Glutamatergic neuron (in vitro differentiated cells): ENCODE data around the gene NHERF1. TPM values are rescaled to one million over a fixed set of nuclear protein-coding genes. Genes with fewer than 3 reads are reported as not detected.

Experiments
- DNase-seq: peaks from one replicate; pipeline ENCODE4 v3.0.0; 2022
- H3K27ac Mint-ChIP-seq: one replicate; pipeline ENCODE4 v1.8.0; 2020; ENCODE audit warnings: mild to moderate bottlenecking, mixed read lengths, inconsistent platforms; ENCODE audit not compliant: unreplicated experiment
- H3K27me3 Mint-ChIP-seq: one replicate; pipeline ENCODE4 v1.8.0; 2020; ENCODE audit warnings: mild to moderate bottlenecking, moderate library complexity, mixed read lengths, inconsistent platforms; ENCODE audit not compliant: unreplicated experiment
- H3K36me3 Mint-ChIP-seq: one replicate; pipeline ENCODE4 v1.8.0; 2020; ENCODE audit warnings: mild to moderate bottlenecking, mixed read lengths, inconsistent platforms; ENCODE audit not compliant: unreplicated experiment
- H3K4me1 Mint-ChIP-seq: one replicate; pipeline ENCODE4 v1.8.0; 2020; ENCODE audit warnings: mild to moderate bottlenecking, low read depth, mixed read lengths, inconsistent platforms; ENCODE audit not compliant: unreplicated experiment
- H3K4me3 Mint-ChIP-seq: one replicate; pipeline ENCODE4 v1.8.0; 2020; ENCODE audit warnings: mild to moderate bottlenecking, mixed read lengths, inconsistent platforms; ENCODE audit not compliant: unreplicated experiment
- H3K9me3 Mint-ChIP-seq: one replicate; pipeline ENCODE4 v1.8.0; 2020; ENCODE audit warnings: mild to moderate bottlenecking, moderate library complexity, mixed read lengths, inconsistent platforms; ENCODE audit not compliant: unreplicated experiment
- total RNA-seq: library from RNA; stranded (reverse); fragmentation: NEBNext Ultra II Directional; extraction: Animal tissue kit (Norgen Biotek cat#: 25700); gene quantifications from one replicate; pipeline ENCODE4 v1.2.1, GENCODE V29; 2021; ENCODE audit not compliant: unreplicated experiment
- TF ChIP-seq, protein P1 (sequence below): fragments of 200-600 bp; sonication (generic); IDR thresholded peaks from one replicate; pipeline ENCODE4 v1.5.0; 2021; ENCODE audit not compliant: partially characterized antibody, unreplicated experiment

Gene NHERF1
- total RNA-seq, 1 donor from 2014 or later: 26.9 TPM

DNA sequence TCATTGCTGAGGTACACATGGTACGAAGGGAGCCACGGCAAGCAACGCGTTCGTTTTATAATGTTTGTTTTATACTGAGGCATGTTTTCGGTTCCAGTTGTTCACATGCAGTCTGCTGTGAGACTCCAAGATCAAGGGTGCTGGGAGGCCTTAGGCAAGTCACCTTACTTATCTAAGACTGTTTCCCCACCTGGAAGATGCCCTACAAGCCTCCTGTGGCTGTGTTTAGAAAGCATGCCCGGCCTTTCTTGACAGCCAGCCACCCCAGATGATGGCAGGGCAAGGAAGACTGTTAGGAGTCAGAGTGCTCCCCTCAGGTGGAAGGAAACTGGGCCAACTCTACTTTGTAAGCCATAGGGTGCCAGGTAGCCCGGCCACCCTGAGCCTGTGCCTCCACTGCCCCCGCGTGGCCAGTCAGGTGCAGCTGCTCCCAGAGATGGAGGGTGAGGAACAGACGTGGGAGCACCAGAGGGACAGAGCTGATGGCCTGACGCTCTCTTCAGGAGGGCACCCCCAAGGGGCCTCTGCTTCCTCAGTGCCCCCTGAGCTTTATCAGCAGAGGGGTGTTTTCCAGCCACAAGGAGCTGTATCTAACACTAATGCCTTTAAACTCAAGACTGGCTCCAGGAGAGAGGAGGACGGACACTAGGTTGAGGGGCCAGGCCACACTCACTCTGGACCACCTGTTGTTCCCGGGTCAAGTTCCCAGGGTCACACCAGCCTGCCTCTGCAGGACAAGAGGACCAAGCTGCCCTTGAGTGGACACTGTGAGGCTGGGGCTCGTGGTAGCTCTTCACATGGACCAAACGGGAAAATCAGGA lies 22.3 kb downstream of the NHERF1 start:
- peak; percentile 69 for DNase-seq
- H3K36me3 Mint-ChIP-seq: no peaks in the 10 kb centered on the region
- no peak overlapping the region for H3K4me3 Mint-ChIP-seq
- no peak overlapping the region for H3K27ac Mint-ChIP-seq
- peaks cover 5% of the 10 kb centered on the region for H3K27me3 Mint-ChIP-seq
- peaks cover 3% of the 10 kb centered on the region for H3K9me3 Mint-ChIP-seq
- TF ChIP-seq, protein P1, sequence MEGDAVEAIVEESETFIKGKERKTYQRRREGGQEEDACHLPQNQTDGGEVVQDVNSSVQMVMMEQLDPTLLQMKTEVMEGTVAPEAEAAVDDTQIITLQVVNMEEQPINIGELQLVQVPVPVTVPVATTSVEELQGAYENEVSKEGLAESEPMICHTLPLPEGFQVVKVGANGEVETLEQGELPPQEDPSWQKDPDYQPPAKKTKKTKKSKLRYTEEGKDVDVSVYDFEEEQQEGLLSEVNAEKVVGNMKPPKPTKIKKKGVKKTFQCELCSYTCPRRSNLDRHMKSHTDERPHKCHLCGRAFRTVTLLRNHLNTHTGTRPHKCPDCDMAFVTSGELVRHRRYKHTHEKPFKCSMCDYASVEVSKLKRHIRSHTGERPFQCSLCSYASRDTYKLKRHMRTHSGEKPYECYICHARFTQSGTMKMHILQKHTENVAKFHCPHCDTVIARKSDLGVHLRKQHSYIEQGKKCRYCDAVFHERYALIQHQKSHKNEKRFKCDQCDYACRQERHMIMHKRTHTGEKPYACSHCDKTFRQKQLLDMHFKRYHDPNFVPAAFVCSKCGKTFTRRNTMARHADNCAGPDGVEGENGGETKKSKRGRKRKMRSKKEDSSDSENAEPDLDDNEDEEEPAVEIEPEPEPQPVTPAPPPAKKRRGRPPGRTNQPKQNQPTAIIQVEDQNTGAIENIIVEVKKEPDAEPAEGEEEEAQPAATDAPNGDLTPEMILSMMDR: peak; percentile 55
- no peaks in the 10 kb centered on the region for H3K4me1 Mint-ChIP-seq

DNA sequence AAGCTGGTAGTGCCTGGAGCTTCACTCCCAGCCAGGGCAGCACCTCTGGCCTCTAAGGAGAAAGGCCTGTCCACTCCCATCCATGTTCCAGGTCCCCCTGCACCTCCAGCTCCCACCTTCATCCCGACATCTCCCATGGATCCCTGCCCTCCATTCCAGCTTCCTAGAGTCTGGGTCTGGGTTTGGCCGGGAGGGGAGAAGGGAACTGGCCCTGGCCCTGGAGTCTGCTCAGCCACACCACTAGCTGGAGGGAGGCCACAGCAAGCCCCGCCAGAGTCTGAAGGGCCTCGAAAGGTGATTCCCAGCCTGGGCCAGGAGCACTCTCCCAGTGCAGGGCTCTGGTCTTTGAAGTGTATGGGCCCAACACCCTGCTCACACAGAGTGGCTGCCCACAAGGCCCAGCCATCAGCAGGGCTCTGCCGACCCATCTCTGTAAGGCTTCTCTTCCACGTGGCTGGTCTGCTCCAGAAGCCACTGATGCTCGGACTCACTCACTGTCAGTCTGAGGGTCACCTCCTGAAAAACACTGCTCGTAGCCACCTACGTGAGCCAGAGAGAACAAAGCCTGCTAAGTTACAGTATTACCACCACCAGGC lies 23.0 kb downstream of the NHERF1 start:
- Mint-ChIP-seq H3K9me3 (peaks cover 4% of the 10 kb centered on the region), H3K27ac (no peak overlapping the region), H3K4me3 (no peak overlapping the region), H3K27me3 (peaks cover 5% of the 10 kb centered on the region), H3K4me1 (no peaks in the 10 kb centered on the region), H3K36me3 (no peaks in the 10 kb centered on the region)
- no peak for DNase-seq
- TF ChIP-seq, protein P1: no peak

DNA sequence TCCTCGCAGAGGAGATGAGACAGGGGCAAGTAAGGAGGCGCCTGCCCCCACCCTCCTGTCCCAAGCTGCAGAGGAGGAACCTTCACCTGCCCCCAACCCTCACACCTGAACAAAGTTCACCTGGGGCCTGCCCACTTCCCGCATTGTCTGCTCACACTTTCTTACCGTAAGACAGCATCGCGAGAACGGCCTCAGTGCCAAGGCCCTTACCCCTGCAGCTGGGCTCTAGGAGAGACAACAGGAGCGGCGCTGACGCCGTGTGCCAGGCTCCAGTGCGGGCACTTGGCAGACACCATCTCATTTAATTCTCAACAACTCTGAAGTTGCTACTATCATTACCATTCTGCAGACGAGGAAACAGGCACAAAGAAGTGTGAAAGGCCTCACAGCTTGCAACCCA lies 23.6 kb downstream of the NHERF1 start:
- Mint-ChIP-seq H3K4me3 (no peak overlapping the region), H3K27ac (no peak overlapping the region), H3K9me3 (peaks cover 4% of the 10 kb centered on the region), H3K4me1 (peaks cover 3% of the 10 kb centered on the region), H3K36me3 (no peaks in the 10 kb centered on the region), H3K27me3 (peaks cover 5% of the 10 kb centered on the region)
- DNase-seq: no peak
- TF ChIP-seq, protein P1: no peak

DNA sequence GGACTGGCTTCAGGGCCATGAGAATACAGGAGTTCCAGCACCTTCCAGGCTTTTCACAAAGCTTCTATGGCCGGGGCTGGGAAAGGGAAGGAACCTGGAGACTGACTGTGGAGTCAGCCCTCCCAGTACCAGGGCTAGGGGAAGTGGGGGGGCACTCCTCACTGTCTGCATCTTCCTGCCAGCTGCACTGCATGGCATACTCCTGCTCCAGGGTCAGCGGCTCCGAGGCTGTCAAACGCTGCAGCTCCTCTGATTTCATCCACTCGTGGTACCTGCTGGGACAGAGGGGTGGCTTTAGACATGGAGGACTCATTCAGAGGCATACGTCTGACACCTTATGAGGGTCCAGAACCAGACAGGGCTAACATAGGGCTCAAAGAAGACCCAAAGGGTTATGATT lies 25.0 kb downstream of the NHERF1 start:
- TF ChIP-seq, protein P1: no peak
- Mint-ChIP-seq H3K9me3 (peaks cover 4% of the 10 kb centered on the region), H3K27ac (no peak overlapping the region), H3K36me3 (no peaks in the 10 kb centered on the region), H3K27me3 (peaks cover 9% of the 10 kb centered on the region), H3K4me3 (no peak overlapping the region), H3K4me1 (peaks cover 9% of the 10 kb centered on the region)
- DNase-seq: no peak

DNA sequence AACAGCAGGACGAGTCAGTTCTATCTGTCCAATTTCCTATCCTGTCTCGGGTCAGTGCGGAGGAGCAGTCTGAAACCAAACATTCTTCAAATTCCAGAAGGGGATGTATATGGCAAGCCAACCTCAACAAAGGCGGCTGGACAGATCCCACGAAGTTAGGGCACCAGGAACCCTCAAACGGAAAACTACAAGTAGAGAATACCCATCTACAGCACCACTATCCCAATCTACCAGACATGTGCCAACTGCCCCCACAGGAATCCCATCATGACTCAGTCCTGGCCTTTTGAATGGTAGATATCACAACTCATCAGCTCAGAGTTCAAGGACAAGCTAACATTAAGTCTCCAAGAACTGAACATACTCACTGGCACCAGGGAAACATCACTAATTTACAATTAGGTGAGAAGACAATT lies 25.5 kb downstream of the NHERF1 start:
- TF ChIP-seq, protein P1: no peak
- H3K27me3 Mint-ChIP-seq: peaks cover 5% of the 10 kb centered on the region

More for the DNA sequence above, 25.5 kb downstream of the NHERF1 start:
- Mint-ChIP-seq H3K4me3 (peak overlapping the region; percentile 40), H3K9me3 (peaks cover 3% of the 10 kb centered on the region), H3K27ac (no peak overlapping the region), H3K4me1 (peaks cover 9% of the 10 kb centered on the region), H3K36me3 (no peaks in the 10 kb centered on the region)
- no peak for DNase-seq
